HEK293T (cell line): ENCODE results near the gene IGSF8.
"Not testable (repeated sequence)": the region's sequence is repeated elsewhere in the genome, so short reads cannot be mapped to it uniquely, and the experiment has no call there.

Experiments
- ARNT ChIP-seq: fragments of 450-650 bp; IDR thresholded peaks from 2 replicates; pipeline ENCODE4 v1.6.1; 2017; ENCODE audit warnings: mild to moderate bottlenecking
- BHLHE40 ChIP-seq: fragments of 450-650 bp; IDR thresholded peaks from 2 replicates; pipeline ENCODE4 v1.6.1; 2016; ENCODE audit warnings: mild to moderate bottlenecking, moderate library complexity, borderline replicate concordance
- CTBP1 ChIP-seq: fragments of 450-650 bp; IDR thresholded peaks from 2 replicates; pipeline ENCODE4 v1.6.1; 2016; ENCODE audit warnings: borderline replicate concordance
- ELF4 ChIP-seq: fragments of 450-650 bp; IDR thresholded peaks from 2 replicates; pipeline ENCODE4 v1.6.1; 2017; ENCODE audit warnings: antibody characterized with exemption
- FOXA1 ChIP-seq: fragments of 450-650 bp; IDR thresholded peaks from 2 replicates; pipeline ENCODE4 v1.6.1; 2016; ENCODE audit warnings: mild to moderate bottlenecking
- FOXM1 ChIP-seq: fragments of 450-650 bp; IDR thresholded peaks from 2 replicates; pipeline ENCODE4 v1.6.1; 2017; ENCODE audit warnings: mild to moderate bottlenecking, borderline replicate concordance
- HDGF ChIP-seq: fragments of 450-650 bp; IDR thresholded peaks from 2 replicates; pipeline ENCODE4 v1.6.1; 2017; ENCODE audit warnings: antibody characterized with exemption, borderline replicate concordance
- L3MBTL2 ChIP-seq: fragments of 450-650 bp; conservative IDR thresholded peaks from 2 replicates; pipeline ENCODE4 v1.6.1; 2016; ENCODE audit warnings: mild to moderate bottlenecking
- LEF1 ChIP-seq: fragments of 450-650 bp; IDR thresholded peaks from 2 replicates; pipeline ENCODE4 v1.6.1; 2017; ENCODE audit warnings: mild to moderate bottlenecking, borderline replicate concordance
- NFRKB ChIP-seq: fragments of 450-650 bp; IDR thresholded peaks from 2 replicates; pipeline ENCODE4 v1.6.1; 2016; ENCODE audit warnings: mild to moderate bottlenecking, moderate library complexity
- SP1 ChIP-seq: fragments of 450-650 bp; IDR thresholded peaks from 2 replicates; pipeline ENCODE4 v1.6.1; 2017

DNA sequence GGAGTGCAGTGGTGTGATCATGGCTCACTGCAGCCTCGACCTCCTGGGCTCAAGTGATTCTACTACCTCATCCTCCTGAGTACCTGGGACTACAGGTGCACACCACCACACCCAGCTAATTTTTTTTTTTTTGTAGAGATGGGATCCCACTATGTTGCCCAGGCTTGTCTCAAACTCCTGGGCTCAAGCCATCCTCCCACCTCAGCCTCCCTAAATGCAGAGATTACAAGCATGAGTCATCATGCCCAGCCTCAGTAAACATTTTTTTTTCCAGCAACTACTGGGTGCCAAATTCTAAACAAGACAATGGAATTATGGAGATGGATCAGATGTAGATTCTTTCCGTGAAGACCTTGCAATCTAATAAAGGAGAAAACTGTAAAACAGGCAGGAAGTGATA lies 48.2 kb downstream of the IGSF8 start:
- not testable (repeated sequence) for TF ChIP-seq NFRKB, FOXA1, CTBP1, ELF4, ARNT, SP1, HDGF, BHLHE40, L3MBTL2, FOXM1, LEF1
